Bronchial epithelial cell (primary cell): ENCODE data around the gene HLA-A. TPM values are rescaled to one million over a fixed set of nuclear protein-coding genes. Genes with fewer than 3 reads are reported as not detected.

ENCODE experiments used
- DNase-seq: peaks from one replicate; pipeline ENCODE4 v3.0.0-alpha.2; 2010; ENCODE audit warnings: low read depth
- FAIRE-seq: peaks from 2 replicates; lab custom pipeline; 2011; peaks lifted over from hg19 to GRCh38; lab: Jason Lieb, UNC
- H3K27me3 ChIP-seq: 2 replicates; pipeline ENCODE4 v1.5.1; 2011; ENCODE audit warnings: low read length; ENCODE audit not compliant: control insufficient read depth, insufficient read depth
- H3K36me3 ChIP-seq: 2 replicates; pipeline ENCODE4 v1.5.1; 2011; ENCODE audit warnings: low read length; ENCODE audit not compliant: control insufficient read depth, insufficient read depth
- H3K4me3 ChIP-seq: 2 replicates; pipeline ENCODE4 v1.5.1; 2011; ENCODE audit warnings: mild to moderate bottlenecking, low read depth, low read length, control low read depth
- CTCF ChIP-seq: IDR thresholded peaks from 2 replicates; pipeline ENCODE4 v1.5.1; 2011; ENCODE audit warnings: mild to moderate bottlenecking, moderate library complexity, low read length, control low read depth, inconsistent platforms; ENCODE audit not compliant: insufficient read depth, severe bottlenecking
- total RNA-seq: library from RNA; depleted of rRNA; stranded (reverse); fragments of >200 nt; gene quantifications from 2 replicates; pipeline ENCODE4 v1.2.1, GENCODE V29; 2014

Gene HLA-A
- total RNA-seq, 1 donor from 2014 or later: 707 TPM

GRCh38 chr6:29945281-29945820 is 3.0 kb downstream of the HLA-A start:
- H3K4me3 ChIP-seq: no peak overlapping the region
- no peak for TF ChIP-seq CTCF
- FAIRE-seq (no peak), DNase-seq (no peak)
- peaks cover 10% of the 10 kb centered on the region for H3K36me3 ChIP-seq
- no peaks in the 10 kb centered on the region for H3K27me3 ChIP-seq

GRCh38 chr6:29946223-29947076 is 4.1 kb downstream of the HLA-A start:
- no peak for TF ChIP-seq CTCF
- H3K4me3 ChIP-seq: no peak overlapping the region
- H3K27me3 ChIP-seq: no peaks in the 10 kb centered on the region
- FAIRE-seq: no peak
- H3K36me3 ChIP-seq: peaks cover 10% of the 10 kb centered on the region
- DNase-seq: no peak

- FAIRE-seq: no peak
- DNase-seq: no peak
- Histone ChIP-seq H3K27me3 (no peaks in the 10 kb centered on the region), H3K4me3 (no peak overlapping the region), H3K36me3 (peaks cover 10% of the 10 kb centered on the region)
- TF ChIP-seq CTCF: no peak
Measured at GRCh38 chr6:29947077-29947980, 5.0 kb downstream of the HLA-A start.

GRCh38 chr6:29948277-29948676 is 5.9 kb downstream of the HLA-A start:
- no peak for TF ChIP-seq CTCF

GRCh38 chr6:29949934-29950333 is 7.6 kb downstream of the HLA-A start:
- Histone ChIP-seq H3K27me3 (no peaks in the 10 kb centered on the region), H3K36me3 (peaks cover 4% of the 10 kb centered on the region), H3K4me3 (no peak overlapping the region)
- FAIRE-seq (no peak), DNase-seq (no peak)
- no peak for TF ChIP-seq CTCF

More at GRCh38 chr6:29948277-29948676, 5.9 kb downstream of the HLA-A start:
- no peak overlapping the region for H3K4me3 ChIP-seq
- H3K27me3 ChIP-seq: no peaks in the 10 kb centered on the region
- DNase-seq (no peak), FAIRE-seq (no peak)
- H3K36me3 ChIP-seq: peaks cover 10% of the 10 kb centered on the region
